SU-DHL-6 (cell line): ENCODE measurements around the gene GAGE10.
"Not testable (repeated sequence)": the region's sequence is repeated elsewhere in the genome, so short reads cannot be mapped to it uniquely, and the experiment has no call there.

Source experiments
- H2AFZ ChIP-seq: fragments of 200-600 bp; sonication (generic); 2 replicates; pipeline ENCODE4 v1.6.1; 2014; ENCODE audit warnings: low read depth, mild to moderate bottlenecking, moderate library complexity, mixed read lengths, antibody characterized with exemption, low read length; ENCODE audit not compliant: severe bottlenecking
- H3F3A ChIP-seq: fragments of 200-600 bp; shearing (Covaris generic); 2 replicates; pipeline ENCODE4 v1.6.0; 2016; ENCODE audit warnings: antibody characterized with exemption, mild to moderate bottlenecking; ENCODE audit not compliant: insufficient read depth
- H3K27ac ChIP-seq: fragments of 200-600 bp; sonication (generic); 2 replicates; pipeline ENCODE4 v1.5.1; 2016; ENCODE audit warnings: low read depth, mild to moderate bottlenecking, low read length, moderate library complexity, mixed read lengths
- H3K27me3 ChIP-seq: fragments of 200-600 bp; sonication (generic), shearing (Covaris generic); 2 replicates; pipeline ENCODE4 v1.6.0; 2014; ENCODE audit warnings: mild to moderate bottlenecking, low read length
- H3K36me3 ChIP-seq: fragments of 200-600 bp; sonication (generic); 2 replicates; pipeline ENCODE4 v1.6.1; 2014; ENCODE audit warnings: mild to moderate bottlenecking, low read length, mixed read lengths
- H3K4me2 ChIP-seq: fragments of 300-600, 200-600 bp; shearing (Covaris generic), sonication (generic); 2 replicates; pipeline ENCODE4 v1.6.0; 2014; ENCODE audit warnings: low read length, low read depth, mild to moderate bottlenecking; ENCODE audit not compliant: poor library complexity, severe bottlenecking
- H3K4me3 ChIP-seq: fragments of 200-600 bp; sonication (generic); 2 replicates; pipeline ENCODE4 v1.5.1; 2014; ENCODE audit warnings: antibody characterized with exemption, low read length, mild to moderate bottlenecking, mixed read lengths; ENCODE audit not compliant: insufficient read depth, poor library complexity, severe bottlenecking
- H3K79me2 ChIP-seq: fragments of 200-600 bp; sonication (generic); 2 replicates; pipeline ENCODE4 v1.6.1; 2014; ENCODE audit warnings: mild to moderate bottlenecking, low read length, moderate library complexity; ENCODE audit not compliant: insufficient read depth
- H3K9ac ChIP-seq: fragments of 200-600 bp; sonication (generic); 2 replicates; pipeline ENCODE4 v1.7.0; 2014; ENCODE audit warnings: mild to moderate bottlenecking, low read length
- H3K9me2 ChIP-seq: fragments of 200-600 bp; sonication (generic); replicated peaks from 2 replicates; pipeline ENCODE4 v1.6.1; 2014; ENCODE audit warnings: low read length; ENCODE audit not compliant: insufficient read depth
- H3K9me3 ChIP-seq: fragments of 200-600 bp; sonication (generic); 2 replicates; pipeline ENCODE4 v1.6.1; 2014; ENCODE audit warnings: low read length, mixed read lengths; ENCODE audit not compliant: insufficient read depth
- H4K20me1 ChIP-seq: fragments of 200-600 bp; sonication (generic); 2 replicates; pipeline ENCODE4 v1.6.1; 2014; ENCODE audit warnings: low read depth, mild to moderate bottlenecking, antibody characterized with exemption, low read length, moderate library complexity, mixed read lengths
- CTCF ChIP-seq: fragments of 200-600 bp; sonication (generic); IDR thresholded peaks from one replicate; pipeline ENCODE4 v1.5.1; 2017; ENCODE audit warnings: antibody characterized with exemption, mild to moderate bottlenecking, low read length, moderate library complexity; ENCODE audit not compliant: insufficient read depth, poor library complexity, severe bottlenecking
- EZH2phosphoT487 ChIP-seq: fragments of 200-600 bp; sonication (generic), shearing (Covaris generic); conservative IDR thresholded peaks from 2 replicates; pipeline ENCODE4 v1.6.1; 2018; ENCODE audit warnings: mild to moderate bottlenecking, antibody characterized with exemption, low read length, moderate library complexity, mixed read lengths

GAGE10 gene

GRCh38 chrX:49312176-49312575 lies 8.7 kb downstream of the GAGE10 start:
- Histone ChIP-seq H3K36me3 (no peaks in the 10 kb centered on the region), H3K9me2 (no peaks in the 10 kb centered on the region), H3K27ac (no peak overlapping the region), H3K27me3 (no peaks in the 10 kb centered on the region), H3K9ac (no peak overlapping the region), H3K4me2 (no peak overlapping the region), H3K79me2 (no peaks in the 10 kb centered on the region), H4K20me1 (no peaks in the 10 kb centered on the region), H3K9me3 (no peaks in the 10 kb centered on the region), H3K4me3 (no peak overlapping the region), H3F3A (no peaks in the 10 kb centered on the region), H2AFZ (no peak overlapping the region)
- TF ChIP-seq EZH2phosphoT487: no peak
- no peak for TF ChIP-seq CTCF

- Histone ChIP-seq H3K4me3 (no peak overlapping the region), H3K9me3 (no peaks in the 10 kb centered on the region), H3F3A (no peaks in the 10 kb centered on the region), H3K36me3 (no peaks in the 10 kb centered on the region), H3K4me2 (no peak overlapping the region), H3K9ac (no peak overlapping the region), H3K27me3 (no peaks in the 10 kb centered on the region), H4K20me1 (no peaks in the 10 kb centered on the region), H3K79me2 (no peaks in the 10 kb centered on the region), H3K27ac (no peak overlapping the region), H2AFZ (no peak overlapping the region), H3K9me2 (no peaks in the 10 kb centered on the region)
- TF ChIP-seq EZH2phosphoT487: no peak
- no peak for TF ChIP-seq CTCF
These were observed 12.6 kb downstream of the GAGE10 start for GRCh38 chrX:49316085-49316484.

GRCh38 chrX:49321737-49322136 lies 18.3 kb downstream of the GAGE10 start, which contains the start of gene GAGE12J:
GAGE12J (plus strand) TSS chrX:49322037; CDS start chrX:49323194, 1,157 bp downstream.
- not testable (repeated sequence) for H3K4me2 ChIP-seq, H3F3A ChIP-seq, H3K9me2 ChIP-seq, H3K9ac ChIP-seq, H3K27me3 ChIP-seq, H3K79me2 ChIP-seq, H4K20me1 ChIP-seq, H2AFZ ChIP-seq, H3K27ac ChIP-seq, H3K4me3 ChIP-seq, H3K36me3 ChIP-seq, H3K9me3 ChIP-seq

GRCh38 chrX:49322266-49322665 lies 18.8 kb downstream of the GAGE10 start:
- not testable (repeated sequence) for H3K36me3 ChIP-seq

GRCh38 chrX:49323735-49324134 lies 20.3 kb downstream of the GAGE10 start:
- H4K20me1 ChIP-seq, H3F3A ChIP-seq, H2AFZ ChIP-seq, H3K36me3 ChIP-seq, H3K79me2 ChIP-seq, H3K4me2 ChIP-seq, H3K4me3 ChIP-seq, H3K27ac ChIP-seq, H3K9me2 ChIP-seq, H3K9ac ChIP-seq, H3K27me3 ChIP-seq, H3K9me3 ChIP-seq: not testable (repeated sequence)

More at GRCh38 chrX:49322266-49322665, 18.8 kb downstream of the GAGE10 start:
- H3F3A ChIP-seq, H3K27ac ChIP-seq, H3K9me3 ChIP-seq, H3K9ac ChIP-seq, H4K20me1 ChIP-seq, H2AFZ ChIP-seq, H3K9me2 ChIP-seq, H3K4me2 ChIP-seq, H3K27me3 ChIP-seq, H3K4me3 ChIP-seq, H3K79me2 ChIP-seq: not testable (repeated sequence)

GRCh38 chrX:49330421-49330820 lies 27.0 kb downstream of the GAGE10 start:
- H3K9ac ChIP-seq, H3K36me3 ChIP-seq, H4K20me1 ChIP-seq, H3F3A ChIP-seq, H2AFZ ChIP-seq, H3K9me3 ChIP-seq, H3K4me2 ChIP-seq, H3K27me3 ChIP-seq, H3K79me2 ChIP-seq, H3K4me3 ChIP-seq, H3K9me2 ChIP-seq, H3K27ac ChIP-seq: not testable (repeated sequence)

GRCh38 chrX:49331282-49331681 lies 27.8 kb downstream of the GAGE10 start, which contains the start of gene GAGE13:
GAGE13 (plus strand) TSS chrX:49331582; CDS start chrX:49332738, 1,156 bp downstream.
- not testable (repeated sequence) for H3K27ac ChIP-seq, H3K9me3 ChIP-seq, H3K9ac ChIP-seq, H4K20me1 ChIP-seq, H3K27me3 ChIP-seq, H3K9me2 ChIP-seq, H3K4me2 ChIP-seq, H3F3A ChIP-seq, H3K79me2 ChIP-seq, H3K4me3 ChIP-seq, H2AFZ ChIP-seq, H3K36me3 ChIP-seq
